OCI-LY7 (cell line): Measurements from ENCODE around the gene DOCK4.

Experiments
- CTCF ChIP-seq: fragments of 200-600 bp; sonication (generic); conservative IDR thresholded peaks from 2 replicates; pipeline ENCODE4 v1.5.1; 2014; ENCODE audit warnings: mild to moderate bottlenecking, antibody characterized with exemption, low read length, moderate library complexity, mixed read lengths
- EZH2phosphoT487 ChIP-seq: fragments of 200-600 bp; sonication (generic); IDR thresholded peaks from 2 replicates; pipeline ENCODE4 v1.6.1; 2018; ENCODE audit warnings: low read depth, borderline replicate concordance, mild to moderate bottlenecking, mixed run types, antibody characterized with exemption, low read length, moderate library complexity, mixed read lengths

- TF ChIP-seq CTCF (no peak), EZH2phosphoT487 (no peak)
These were observed 252.1 kb downstream of the DOCK4 start for GRCh38 chr7:111954056-111954455.
